ENCODE data around the gene A4GALT. TPM values are rescaled to one million over a fixed set of nuclear protein-coding genes. Genes with fewer than 3 reads are reported as not detected.

The A4GALT gene
- total RNA-seq, 2 experiments from 2014 or later: not detected

DNA sequence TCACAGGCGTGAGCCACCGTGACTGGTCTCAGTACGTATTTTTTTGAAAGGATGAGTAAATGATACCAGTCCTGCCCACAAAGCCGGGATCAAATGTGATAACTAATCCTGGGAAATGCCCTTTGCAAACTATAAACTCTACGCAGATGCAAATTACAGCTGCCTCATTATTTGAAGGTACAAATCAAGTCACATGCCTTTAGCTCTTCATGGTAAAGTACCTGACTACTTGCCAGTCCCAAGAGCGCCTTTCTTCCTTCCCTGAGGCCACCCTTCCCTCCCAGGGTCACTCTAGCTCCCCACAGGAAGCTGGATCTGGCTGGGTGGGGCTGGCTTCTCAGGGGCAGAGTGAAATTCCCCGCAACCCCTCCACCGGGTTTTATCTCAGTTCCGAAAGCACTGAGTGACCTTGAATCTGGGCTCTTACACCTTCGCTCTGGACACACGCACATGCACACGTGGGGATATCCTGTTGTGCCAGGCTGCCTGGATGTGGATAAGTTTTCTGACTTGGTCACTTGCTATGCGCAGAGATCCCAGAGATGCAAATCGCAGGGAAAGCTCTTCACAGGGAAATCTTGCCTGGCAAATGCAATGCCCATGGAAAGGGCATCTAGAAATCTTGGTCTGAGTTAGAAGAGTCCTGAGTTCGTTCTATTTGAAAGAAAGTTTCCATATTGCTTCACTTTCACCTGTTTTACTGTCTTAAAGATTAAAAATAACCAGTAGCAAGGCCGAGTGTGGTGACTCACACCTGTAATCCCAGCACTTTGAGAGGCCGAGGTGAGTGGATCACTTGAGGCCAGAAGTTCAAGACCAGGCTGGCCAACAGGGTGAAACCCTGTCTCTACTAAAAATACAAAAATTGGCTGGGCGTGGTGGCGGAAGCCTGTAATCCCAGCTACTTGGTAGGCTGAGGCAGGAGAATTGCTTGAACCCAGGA, 8.5 kb downstream of the A4GALT start:
- no peak overlapping the region for H3K27ac Mint-ChIP-seq
- H3K9me3 Mint-ChIP-seq: peaks cover 3% of the 10 kb centered on the region
- CTCF ChIA-PET: no interaction called here
- no peaks in the 10 kb centered on the region for H3K4me1 Mint-ChIP-seq (ENCODE audit: low read depth)
- H3K27me3 Mint-ChIP-seq (ENCODE audit: low read depth): peaks cover 19% of the 10 kb centered on the region
- DNase-seq: no peak
- H3K36me3 Mint-ChIP-seq (ENCODE audit: low read depth): no peaks in the 10 kb centered on the region
- intact Hi-C loops (cut with micrococcal nuclease): no loop called here
- no peak overlapping the region for H3K4me3 Mint-ChIP-seq

DNA sequence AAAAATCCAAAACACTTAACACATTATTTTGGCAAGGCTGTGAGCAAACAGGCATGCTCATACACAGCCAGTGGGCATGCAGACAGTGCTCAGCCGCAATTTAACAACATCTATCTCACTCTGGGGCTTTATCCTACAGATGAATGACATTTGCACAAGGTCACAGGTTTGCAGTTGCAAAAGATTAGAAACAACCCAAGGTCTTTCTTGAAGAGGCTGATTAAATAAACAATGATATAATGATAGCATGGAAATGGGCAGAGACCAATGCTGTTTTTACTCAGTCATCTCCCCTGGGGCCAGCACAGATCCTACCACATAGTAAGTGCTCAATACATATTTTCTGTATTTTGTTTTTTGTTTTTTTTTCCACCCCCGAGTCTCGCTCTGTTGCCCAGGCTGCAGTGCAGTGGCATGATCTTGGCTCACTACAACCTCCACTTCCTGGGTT, 9.4 kb downstream of the A4GALT start:
- intact Hi-C loops (cut with micrococcal nuclease): no loop called here
- no peak overlapping the region for H3K27ac Mint-ChIP-seq
- H3K27me3 Mint-ChIP-seq (ENCODE audit: low read depth): peaks cover 12% of the 10 kb centered on the region
- no peak for DNase-seq
- no peaks in the 10 kb centered on the region for H3K4me1 Mint-ChIP-seq (ENCODE audit: low read depth)
- CTCF ChIA-PET: no interaction called here
- H3K9me3 Mint-ChIP-seq: peaks cover 3% of the 10 kb centered on the region
- H3K36me3 Mint-ChIP-seq (ENCODE audit: low read depth): no peaks in the 10 kb centered on the region
- H3K4me3 Mint-ChIP-seq: no peak overlapping the region

DNA sequence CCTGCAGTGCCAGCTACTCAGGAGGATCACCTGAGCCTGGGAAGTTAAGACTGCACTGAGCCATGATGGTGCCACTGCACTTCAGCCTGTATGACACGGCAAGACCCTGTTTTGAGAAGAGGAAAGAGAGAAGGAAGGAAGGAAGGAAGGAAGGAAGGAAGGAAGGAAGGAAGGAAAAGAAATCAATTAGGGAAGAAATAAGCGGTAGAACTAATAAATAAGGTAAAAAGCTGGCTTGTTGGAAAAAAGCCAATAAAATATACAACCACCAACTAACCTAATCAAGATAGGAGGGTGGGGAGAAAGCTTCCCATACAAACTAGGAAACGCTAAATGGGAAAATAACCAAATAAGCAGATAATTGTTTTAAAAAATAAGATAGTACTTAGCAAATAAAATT, 12.3 kb downstream of the A4GALT start:
- H3K4me3 Mint-ChIP-seq: no peak overlapping the region

DNA sequence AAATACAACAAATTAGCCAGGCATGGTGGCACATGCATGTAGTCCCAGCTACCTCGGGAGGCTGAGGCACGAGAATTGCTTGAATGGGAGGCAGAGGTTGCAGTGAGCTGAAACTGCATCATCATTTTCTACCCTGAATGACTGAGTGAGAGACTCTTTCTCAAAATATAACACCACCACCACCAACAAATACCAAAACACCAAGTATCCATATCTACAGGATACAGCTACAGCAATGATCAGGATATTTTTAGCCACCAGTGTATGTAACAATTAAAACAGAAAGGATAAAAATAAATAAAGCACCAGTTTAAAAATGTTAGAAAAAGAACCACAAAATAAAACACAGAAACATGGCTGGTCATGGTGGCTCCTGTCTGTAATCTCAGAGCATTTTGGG, 13.2 kb downstream of the A4GALT start:
- CTCF ChIA-PET: no interaction called here
- peaks cover 3% of the 10 kb centered on the region for H3K9me3 Mint-ChIP-seq

More for the DNA sequence above, 12.3 kb downstream of the A4GALT start:
- no peaks in the 10 kb centered on the region for H3K4me1 Mint-ChIP-seq (ENCODE audit: low read depth)
- no peak for DNase-seq
- CTCF ChIA-PET: no interaction called here
- no peaks in the 10 kb centered on the region for H3K36me3 Mint-ChIP-seq (ENCODE audit: low read depth)
- peaks cover 9% of the 10 kb centered on the region for H3K27me3 Mint-ChIP-seq (ENCODE audit: low read depth)
- H3K9me3 Mint-ChIP-seq: peaks cover 3% of the 10 kb centered on the region
- no peak overlapping the region for H3K27ac Mint-ChIP-seq
- intact Hi-C loops (cut with micrococcal nuclease): no loop called here

DNA sequence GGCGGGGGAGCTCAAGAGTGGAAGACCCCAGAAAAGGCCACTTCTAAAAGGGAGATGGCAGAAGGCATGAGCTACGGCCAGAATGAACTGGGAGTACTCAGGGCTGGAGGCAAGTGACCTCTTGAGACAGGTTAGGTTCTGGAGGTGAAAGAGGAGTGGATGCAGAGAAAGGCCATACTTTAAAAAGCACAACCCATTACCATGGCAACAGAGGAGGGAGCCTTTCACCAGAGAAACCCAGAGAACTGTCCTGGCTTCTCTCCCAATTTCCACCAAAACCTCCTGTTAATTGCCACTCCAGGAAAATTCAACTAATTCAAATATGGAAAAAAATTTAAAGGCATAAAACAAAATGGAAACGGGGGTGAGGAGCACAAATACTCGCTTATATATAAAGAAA, 15.8 kb downstream of the A4GALT start:
- Mint-ChIP-seq H3K4me3 (no peak overlapping the region), H3K36me3 (ENCODE audit: low read depth) (no peaks in the 10 kb centered on the region), H3K27me3 (ENCODE audit: low read depth) (peaks cover 2% of the 10 kb centered on the region), H3K27ac (no peak overlapping the region), H3K9me3 (peaks cover 3% of the 10 kb centered on the region), H3K4me1 (ENCODE audit: low read depth) (no peaks in the 10 kb centered on the region)
- DNase-seq: no peak
- CTCF ChIA-PET: no interaction called here
- intact Hi-C loops (cut with micrococcal nuclease): no loop called here

More for the DNA sequence above, 13.2 kb downstream of the A4GALT start:
- H3K27me3 Mint-ChIP-seq (ENCODE audit: low read depth): peaks cover 7% of the 10 kb centered on the region
- no peaks in the 10 kb centered on the region for H3K4me1 Mint-ChIP-seq (ENCODE audit: low read depth)
- H3K4me3 Mint-ChIP-seq: no peak overlapping the region
- intact Hi-C loops (cut with micrococcal nuclease): no loop called here
- H3K27ac Mint-ChIP-seq: no peak overlapping the region
- no peaks in the 10 kb centered on the region for H3K36me3 Mint-ChIP-seq (ENCODE audit: low read depth)
- no peak for DNase-seq

DNA sequence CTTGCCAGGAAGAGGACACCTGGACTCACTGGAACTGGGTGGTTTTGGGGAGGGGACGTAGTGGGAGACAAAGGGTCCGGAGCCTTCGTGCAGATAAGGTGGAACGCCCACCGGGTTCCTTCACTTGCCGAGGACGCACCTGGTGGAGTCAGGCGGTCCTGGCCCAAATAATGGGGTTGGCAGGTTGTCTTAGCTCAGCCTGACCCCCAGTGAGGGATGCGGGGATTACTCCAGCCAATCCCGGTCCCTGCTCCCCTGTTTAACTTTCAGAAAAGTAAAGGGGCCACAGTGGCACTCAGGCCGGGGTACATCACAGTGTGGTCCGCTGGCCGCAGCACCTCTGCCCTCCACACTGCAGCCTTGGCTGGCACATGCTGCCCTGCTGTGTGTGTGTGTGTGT, 18.0 kb downstream of the A4GALT start:
- H3K4me1 Mint-ChIP-seq (ENCODE audit: low read depth): no peaks in the 10 kb centered on the region
- H3K36me3 Mint-ChIP-seq (ENCODE audit: low read depth): no peaks in the 10 kb centered on the region
- H3K27me3 Mint-ChIP-seq (ENCODE audit: low read depth): peaks cover 2% of the 10 kb centered on the region
- no peak overlapping the region for H3K4me3 Mint-ChIP-seq
- no peaks in the 10 kb centered on the region for H3K9me3 Mint-ChIP-seq
- DNase-seq: no peak
- intact Hi-C loops (cut with micrococcal nuclease): no loop called here
- H3K27ac Mint-ChIP-seq: no peak overlapping the region
- CTCF ChIA-PET: no interaction called here

DNA sequence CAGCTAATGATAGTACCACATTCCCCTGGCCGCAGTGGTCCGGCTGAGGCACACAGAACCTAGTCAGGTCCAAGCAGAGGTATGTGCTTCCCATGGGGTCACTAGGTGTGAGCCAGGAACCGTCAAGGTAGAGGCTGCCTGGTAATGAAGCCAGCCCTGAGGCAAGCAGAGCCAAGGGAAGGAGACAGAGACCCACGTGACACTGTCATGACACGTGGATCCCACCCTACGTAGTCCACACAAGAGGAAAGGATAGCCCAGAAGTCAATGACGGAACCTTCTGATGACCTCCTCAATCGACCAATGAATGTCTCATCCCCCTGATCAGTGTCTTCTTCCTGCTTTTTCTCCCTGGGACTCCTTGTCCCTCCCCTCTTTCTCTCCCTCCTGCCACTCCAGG, 19.0 kb downstream of the A4GALT start:
- no peaks in the 10 kb centered on the region for H3K4me1 Mint-ChIP-seq (ENCODE audit: low read depth)
- no peaks in the 10 kb centered on the region for H3K27me3 Mint-ChIP-seq (ENCODE audit: low read depth)
- no peak overlapping the region for H3K27ac Mint-ChIP-seq
- no peaks in the 10 kb centered on the region for H3K9me3 Mint-ChIP-seq
- no peaks in the 10 kb centered on the region for H3K36me3 Mint-ChIP-seq (ENCODE audit: low read depth)
- H3K4me3 Mint-ChIP-seq: no peak overlapping the region
- intact Hi-C loops (cut with micrococcal nuclease): no loop called here
- CTCF ChIA-PET: no interaction called here
- no peak for DNase-seq

DNA sequence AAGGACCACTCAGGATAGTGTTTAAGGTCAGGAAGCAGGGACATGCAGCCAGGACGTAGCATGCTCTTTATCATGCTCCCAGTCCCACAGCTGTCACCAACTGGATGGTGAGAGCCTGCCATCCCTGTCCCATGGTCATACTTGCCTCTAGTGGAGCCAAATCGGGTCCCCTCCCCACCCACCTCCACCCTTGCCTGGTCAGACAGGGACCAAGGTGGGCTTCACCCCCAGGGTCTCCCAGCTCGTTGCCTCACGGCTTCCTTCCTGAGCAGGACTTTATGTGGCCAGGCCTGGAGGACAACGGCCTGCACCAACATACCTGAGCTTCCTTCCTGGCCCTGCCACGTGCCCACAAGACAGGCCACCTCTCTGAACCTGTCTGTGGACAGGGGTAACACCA, 19.8 kb downstream of the A4GALT start:
- no peaks in the 10 kb centered on the region for H3K9me3 Mint-ChIP-seq
- no peak overlapping the region for H3K4me3 Mint-ChIP-seq
- H3K36me3 Mint-ChIP-seq (ENCODE audit: low read depth): no peaks in the 10 kb centered on the region
- CTCF ChIA-PET: no interaction called here
- intact Hi-C loops (cut with micrococcal nuclease): no loop called here
- no peaks in the 10 kb centered on the region for H3K4me1 Mint-ChIP-seq (ENCODE audit: low read depth)
- H3K27ac Mint-ChIP-seq: no peak overlapping the region
- DNase-seq: no peak
- H3K27me3 Mint-ChIP-seq (ENCODE audit: low read depth): no peaks in the 10 kb centered on the region

DNA sequence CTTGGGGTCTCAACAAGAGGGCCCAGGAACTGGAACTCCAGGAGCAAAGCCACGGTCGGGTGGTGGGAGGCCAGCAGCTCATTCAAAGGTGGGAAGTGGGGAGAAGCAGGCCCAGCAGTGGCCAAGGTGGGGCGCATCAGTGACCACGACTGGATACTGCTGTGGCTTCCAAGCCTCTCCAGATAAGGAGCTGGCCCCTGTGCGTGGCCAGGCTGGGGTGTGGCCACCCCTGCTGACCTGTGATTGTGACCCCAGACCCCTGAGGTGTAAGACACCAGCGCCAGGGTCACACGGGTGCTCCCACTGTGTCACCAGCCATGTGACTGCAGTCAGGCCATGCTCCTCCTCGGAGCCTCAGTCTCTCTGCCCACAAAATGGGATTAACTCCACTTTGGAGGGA, 20.3 kb downstream of the A4GALT start:
- Mint-ChIP-seq H3K27ac (no peak overlapping the region), H3K36me3 (ENCODE audit: low read depth) (no peaks in the 10 kb centered on the region), H3K9me3 (no peaks in the 10 kb centered on the region), H3K27me3 (ENCODE audit: low read depth) (no peaks in the 10 kb centered on the region), H3K4me3 (no peak overlapping the region), H3K4me1 (ENCODE audit: low read depth) (no peaks in the 10 kb centered on the region)
- intact Hi-C loops (cut with micrococcal nuclease): no loop called here
- CTCF ChIA-PET: no interaction called here
- no peak for DNase-seq

DNA sequence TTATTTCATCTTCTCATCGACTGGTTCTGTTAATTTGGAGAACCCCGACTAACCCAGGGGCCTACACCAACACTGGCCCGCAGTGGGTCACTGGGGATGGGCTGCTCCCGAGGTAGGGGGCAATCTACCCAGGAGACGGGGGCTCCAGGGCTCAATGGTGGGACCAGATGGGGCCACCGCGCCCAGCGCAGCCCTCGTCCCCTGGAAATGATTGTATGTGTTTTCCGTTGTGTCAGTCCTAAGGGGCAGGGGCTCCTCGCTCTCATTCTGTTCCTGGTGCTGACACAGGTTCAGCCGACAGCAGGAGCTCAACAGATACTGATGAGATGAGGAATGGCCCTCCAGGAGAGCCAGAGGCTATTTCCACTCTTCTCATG, 20.7 kb downstream of the A4GALT start:
- CTCF ChIA-PET: no interaction called here
- no peak for DNase-seq
- no peak overlapping the region for H3K4me3 Mint-ChIP-seq
- no peaks in the 10 kb centered on the region for H3K9me3 Mint-ChIP-seq
- no peaks in the 10 kb centered on the region for H3K27me3 Mint-ChIP-seq (ENCODE audit: low read depth)
- no peak overlapping the region for H3K27ac Mint-ChIP-seq
- no peaks in the 10 kb centered on the region for H3K36me3 Mint-ChIP-seq (ENCODE audit: low read depth)
- H3K4me1 Mint-ChIP-seq (ENCODE audit: low read depth): no peaks in the 10 kb centered on the region
- intact Hi-C loops (cut with micrococcal nuclease): no loop called here

DNA sequence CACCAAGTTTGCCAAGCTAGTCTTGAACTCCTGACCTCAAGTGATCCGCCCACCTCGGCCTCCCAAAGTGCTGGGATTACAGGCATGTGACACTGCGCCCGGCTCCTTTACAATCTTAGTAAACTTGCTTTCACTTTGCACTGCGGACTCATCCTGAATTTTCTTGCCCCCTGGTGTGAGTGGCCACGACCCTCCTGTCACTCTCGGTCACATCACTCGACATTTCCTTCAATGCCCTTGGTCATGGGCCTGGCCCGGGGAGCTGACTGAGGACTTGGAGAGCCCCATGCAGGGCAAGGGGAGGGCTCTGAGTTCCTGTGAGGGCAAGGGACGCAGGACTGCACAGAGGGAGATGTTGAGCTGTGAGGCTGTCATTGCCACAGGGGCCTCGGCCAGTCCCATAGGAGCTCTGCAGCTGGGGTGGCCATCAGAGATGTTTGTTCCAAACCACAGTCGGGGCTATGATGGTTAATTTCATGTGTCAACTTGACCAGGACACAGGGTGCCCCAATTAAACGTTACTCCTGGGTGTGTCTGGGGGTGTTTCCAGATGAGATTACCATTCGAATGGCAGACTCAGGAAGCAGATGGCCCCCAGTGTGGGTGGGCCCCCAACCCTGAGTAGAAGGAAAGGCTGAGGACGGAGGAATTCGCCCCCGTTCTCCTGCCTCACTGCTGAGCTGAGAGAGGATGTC, 21.2 kb downstream of the A4GALT start:
- no peaks in the 10 kb centered on the region for H3K4me1 Mint-ChIP-seq (ENCODE audit: low read depth)
- no peak for DNase-seq
- H3K27ac Mint-ChIP-seq: no peak overlapping the region
- no peaks in the 10 kb centered on the region for H3K36me3 Mint-ChIP-seq (ENCODE audit: low read depth)
- no peak overlapping the region for H3K4me3 Mint-ChIP-seq
- no peaks in the 10 kb centered on the region for H3K9me3 Mint-ChIP-seq
- CTCF ChIA-PET: no interaction called here
- H3K27me3 Mint-ChIP-seq (ENCODE audit: low read depth): no peaks in the 10 kb centered on the region
- intact Hi-C loops (cut with micrococcal nuclease): no loop called here

DNA sequence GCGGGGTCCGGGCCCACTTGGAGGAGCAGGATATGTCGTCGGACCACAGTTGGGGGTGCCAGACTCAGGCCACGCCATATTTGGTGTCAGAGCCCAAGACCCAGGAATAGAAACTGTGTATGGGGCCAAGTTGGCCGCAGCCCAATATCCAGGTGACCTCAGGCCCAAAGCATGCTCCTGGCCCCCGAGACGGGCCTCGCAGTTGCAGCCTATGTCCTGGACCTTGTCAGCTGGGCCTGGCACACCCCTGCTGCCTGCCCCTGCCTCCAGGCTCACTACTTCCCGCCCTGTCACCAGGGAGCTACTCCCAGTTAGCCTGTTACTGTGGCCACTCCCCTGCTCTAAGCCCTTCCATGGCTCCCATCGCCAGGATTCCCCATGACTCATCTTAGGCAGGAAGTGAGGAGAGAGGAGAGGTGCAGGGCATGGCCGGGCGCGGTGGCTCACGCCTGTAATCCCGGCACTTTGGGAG, 23.1 kb downstream of the A4GALT start:
- Mint-ChIP-seq H3K27ac (no peak overlapping the region), H3K4me3 (no peak overlapping the region), H3K9me3 (no peaks in the 10 kb centered on the region), H3K36me3 (ENCODE audit: low read depth) (no peaks in the 10 kb centered on the region), H3K27me3 (ENCODE audit: low read depth) (no peaks in the 10 kb centered on the region), H3K4me1 (ENCODE audit: low read depth) (no peaks in the 10 kb centered on the region)
- DNase-seq: no peak
- CTCF ChIA-PET: interaction anchor here (0.6 kb wide), 2 partner anchors 79 to 270 kb away, joined by 3 to 6 read pairs; no protein-coding TSS in a partner anchor
- intact Hi-C loops (cut with micrococcal nuclease): no loop called here
